Panc1 (cell line): ENCODE results near the gene PPM1L. TPM values are rescaled to one million over a fixed set of nuclear protein-coding genes. Genes with fewer than 3 reads are reported as not detected.
A peak's percentile ranks its signal among the peaks of the same experiment; 100 is the strongest.

Experiments used
- ATAC-seq: fragments of 200-7000 bp; cut with Tn5 transposase; 2 replicates; pipeline ENCODE4 v1.9.1; 2020; ENCODE audit warnings: mild to moderate bottlenecking, moderate library complexity
- BruUV-seq: library from RNA; stranded (reverse); fragments of 400-500 nt; replicated peaks from 2 replicates; lab custom pipeline; 2021; lab: Mats Ljungman, UMichigan
- CTCF ChIA-PET: fragments of 300-600 bp; sonication (Branson Sonifier 250); formaldehyde crosslinking; loops from one replicate; lab custom pipeline; 2022; ENCODE audit warnings: antibody characterized with exemption; lab: Charles Lee
- POLR2A ChIA-PET: fragments of 300-600 bp; sonication (Branson Sonifier 250); formaldehyde crosslinking; loops from one replicate; lab custom pipeline; 2022; ENCODE audit warnings: antibody characterized with exemption; lab: Charles Lee
- DNase-seq: peaks from one replicate; pipeline ENCODE4 v3.0.0-alpha.2; 2010; ENCODE audit warnings: low read depth, low spot score
- H3K27ac ChIP-seq: 2 replicates; pipeline ENCODE4 v1.5.1; 2011; ENCODE audit warnings: mild to moderate bottlenecking, low read length, inconsistent platforms
- H3K27me3 ChIP-seq: fragments of 200-500 bp; sonication (Bioruptor generic); 2 replicates; pipeline ENCODE4 v1.6.0; 2014; ENCODE audit warnings: low read length, inconsistent platforms; ENCODE audit not compliant: control insufficient read depth, insufficient read depth
- H3K36me3 ChIP-seq: fragments of 200-500 bp; sonication (Bioruptor generic); 2 replicates; pipeline ENCODE4 v1.5.1; 2014; ENCODE audit warnings: inconsistent platforms, mild to moderate bottlenecking, low read length, moderate library complexity; ENCODE audit not compliant: control insufficient read depth, insufficient read depth
- H3K4me1 ChIP-seq: 2 replicates; pipeline ENCODE4 v1.5.1; 2011; ENCODE audit warnings: inconsistent platforms, mild to moderate bottlenecking, low read length, moderate library complexity; ENCODE audit not compliant: control insufficient read depth, insufficient read depth
- H3K4me3 ChIP-seq, 2 experiments: 2 replicates each; pipeline ENCODE4 v1.5.1; 2011 to 2012; ENCODE audit warnings: low read depth in 2 of 2, low read length in 2 of 2, mild to moderate bottlenecking in 2 of 2, inconsistent platforms in 1 of 2, moderate library complexity in 1 of 2
- H3K9me3 ChIP-seq: fragments of 200-500 bp; sonication (Bioruptor generic); 2 replicates; pipeline ENCODE4 v1.5.1; 2014; ENCODE audit warnings: low read depth, mild to moderate bottlenecking, inconsistent platforms, low read length, moderate library complexity; ENCODE audit not compliant: control insufficient read depth, insufficient read depth
- POLR2AphosphoS5 ChIP-seq: IDR thresholded peaks from 2 replicates; pipeline ENCODE4 v1.6.1; 2012; ENCODE audit warnings: mild to moderate bottlenecking, low read depth, low read length, moderate library complexity
- SIN3A ChIP-seq: IDR thresholded peaks from 2 replicates; pipeline ENCODE4 v1.6.1; 2012; ENCODE audit warnings: low read depth, mild to moderate bottlenecking, low read length, moderate library complexity, borderline replicate concordance; ENCODE audit not compliant: insufficient read depth
- TCF7L2 ChIP-seq: IDR thresholded peaks from 2 replicates; pipeline ENCODE4 v1.6.1; 2011; ENCODE audit warnings: mild to moderate bottlenecking, low read depth, low read length, inconsistent platforms
- in situ Hi-C: cut with HindIII; loops from 2 replicates; pipeline ENCODE4 v1.10.0; 2016; ENCODE audit warnings: low sequenced_read_pairs, low pct_unique_long_range_greater_than_20kb
- intact Hi-C: fragments of 100-400 bp; cut with micrococcal nuclease; formaldehyde crosslinking; loops from one replicate; pipeline ENCODE4 v1.10.0; 2022; ENCODE audit not compliant: unreplicated experiment
- total RNA-seq: library from RNA; stranded (reverse); gene quantifications from one replicate; pipeline ENCODE4 v1.2.1, GENCODE V29; 2021; ENCODE audit not compliant: unreplicated experiment
- TF ChIP-seq, protein P1 (sequence below), 2 experiments: IDR thresholded peaks; 2 replicates each; pipeline ENCODE4 v1.6.1; 2011 to 2012; ENCODE audit warnings: low read depth in 2 of 2, control low read depth in 1 of 2, low read length in 1 of 2, mild to moderate bottlenecking in 1 of 2, moderate library complexity in 1 of 2; ENCODE audit not compliant: insufficient read depth in 1 of 2
- TF ChIP-seq, protein P2 (sequence below): fragments of 450-650 bp; IDR thresholded peaks from 2 replicates; pipeline ENCODE4 v1.5.1; 2017; ENCODE audit warnings: mild to moderate bottlenecking

PPM1L gene
- total RNA-seq, 1 experiment from 2014 or later: 23.8 TPM

DNA sequence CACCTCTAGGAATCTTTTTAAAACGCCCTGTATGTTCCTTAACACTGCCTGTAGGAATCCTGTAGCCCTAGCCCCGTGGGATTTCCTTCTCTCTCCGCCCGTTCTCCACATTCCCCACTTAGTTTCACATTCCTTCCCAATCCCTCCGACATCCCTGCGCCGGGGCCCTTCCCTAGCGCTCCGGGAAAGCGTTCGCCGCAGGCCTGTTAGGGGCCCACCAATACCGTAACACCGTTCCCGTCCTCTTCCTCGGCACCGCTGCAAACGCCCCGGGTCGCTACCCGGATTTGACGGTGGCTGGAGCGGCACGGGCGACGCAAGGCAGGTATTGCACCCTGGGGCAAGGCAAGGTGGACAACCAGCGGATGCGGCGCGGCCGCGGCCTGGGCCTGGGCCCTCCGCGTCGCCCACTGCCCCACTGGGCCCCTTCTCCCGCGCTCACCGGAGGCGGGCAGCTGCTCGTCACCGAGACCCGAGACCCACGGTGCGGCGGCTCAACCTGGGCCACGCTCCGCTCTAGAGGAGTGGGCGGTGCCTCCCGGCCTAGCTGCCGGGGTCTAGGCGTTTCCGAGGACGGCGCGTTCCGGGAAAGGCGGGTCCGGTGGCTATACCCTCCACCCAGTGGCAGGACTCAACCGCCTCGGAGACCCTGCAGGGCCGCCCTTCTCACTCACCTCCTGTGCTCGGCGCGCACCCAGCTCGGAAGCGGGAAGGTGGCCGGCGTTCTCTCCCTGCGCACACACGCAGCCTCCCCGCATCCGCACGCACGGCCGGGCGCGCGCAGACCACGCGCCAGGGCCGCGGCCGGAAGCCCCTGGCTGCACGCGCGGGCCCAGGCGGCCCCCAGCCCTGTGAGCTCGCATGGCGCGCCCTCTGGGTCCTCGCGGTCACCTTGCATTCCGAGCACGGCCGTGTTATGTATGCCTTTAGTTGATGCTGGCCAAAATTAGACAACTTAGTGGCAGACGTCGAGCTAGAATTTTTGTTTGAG is 348.8 kb downstream of the PPM1L start, which contains the start of gene B3GALNT1:
B3GALNT1 (minus strand) TSS at position 789 of the 991 bp plus-strand sequence. CDS start 18,595 bp downstream, outside the sequence.
- ATAC-seq: peak; percentile 96
- Histone ChIP-seq H3K4me3 (peak within 1 kb of the TSS; percentile 67 to 72), H3K36me3 (no peaks in the 10 kb centered on the region), H3K27me3 (no peaks in the 10 kb centered on the region), H3K27ac (peak within 1 kb of the TSS; percentile 87), H3K4me1 (peaks cover 6% of the 10 kb centered on the region), H3K9me3 (no peaks in the 10 kb centered on the region)
- DNase-seq: peak; percentile 7
- BruUV-seq: no TSS peak
- TF ChIP-seq, protein P1, sequence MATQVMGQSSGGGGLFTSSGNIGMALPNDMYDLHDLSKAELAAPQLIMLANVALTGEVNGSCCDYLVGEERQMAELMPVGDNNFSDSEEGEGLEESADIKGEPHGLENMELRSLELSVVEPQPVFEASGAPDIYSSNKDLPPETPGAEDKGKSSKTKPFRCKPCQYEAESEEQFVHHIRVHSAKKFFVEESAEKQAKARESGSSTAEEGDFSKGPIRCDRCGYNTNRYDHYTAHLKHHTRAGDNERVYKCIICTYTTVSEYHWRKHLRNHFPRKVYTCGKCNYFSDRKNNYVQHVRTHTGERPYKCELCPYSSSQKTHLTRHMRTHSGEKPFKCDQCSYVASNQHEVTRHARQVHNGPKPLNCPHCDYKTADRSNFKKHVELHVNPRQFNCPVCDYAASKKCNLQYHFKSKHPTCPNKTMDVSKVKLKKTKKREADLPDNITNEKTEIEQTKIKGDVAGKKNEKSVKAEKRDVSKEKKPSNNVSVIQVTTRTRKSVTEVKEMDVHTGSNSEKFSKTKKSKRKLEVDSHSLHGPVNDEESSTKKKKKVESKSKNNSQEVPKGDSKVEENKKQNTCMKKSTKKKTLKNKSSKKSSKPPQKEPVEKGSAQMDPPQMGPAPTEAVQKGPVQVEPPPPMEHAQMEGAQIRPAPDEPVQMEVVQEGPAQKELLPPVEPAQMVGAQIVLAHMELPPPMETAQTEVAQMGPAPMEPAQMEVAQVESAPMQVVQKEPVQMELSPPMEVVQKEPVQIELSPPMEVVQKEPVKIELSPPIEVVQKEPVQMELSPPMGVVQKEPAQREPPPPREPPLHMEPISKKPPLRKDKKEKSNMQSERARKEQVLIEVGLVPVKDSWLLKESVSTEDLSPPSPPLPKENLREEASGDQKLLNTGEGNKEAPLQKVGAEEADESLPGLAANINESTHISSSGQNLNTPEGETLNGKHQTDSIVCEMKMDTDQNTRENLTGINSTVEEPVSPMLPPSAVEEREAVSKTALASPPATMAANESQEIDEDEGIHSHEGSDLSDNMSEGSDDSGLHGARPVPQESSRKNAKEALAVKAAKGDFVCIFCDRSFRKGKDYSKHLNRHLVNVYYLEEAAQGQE (IDR thresholded peaks at IDR 0.05; ENCODE audit: insufficient read depth in 1 of 2, low read depth in 2 of 2, low read length in 1 of 2): no peak
- 0 out of 2 replicates have a peak, but pooled peaks have one; percentile 59 for TF ChIP-seq SIN3A
- TF ChIP-seq POLR2AphosphoS5: peak; percentile 60; the same call in 1 of the 2 replicates
- ChIA-PET CTCF (no interaction called here), POLR2A (no interaction called here)
- in situ Hi-C loops: no loop called here
- intact Hi-C loops: loop anchor here (5.0 kb wide), 1 partner anchor 117 kb away; the partner anchor contains the start of gene NMD3

DNA sequence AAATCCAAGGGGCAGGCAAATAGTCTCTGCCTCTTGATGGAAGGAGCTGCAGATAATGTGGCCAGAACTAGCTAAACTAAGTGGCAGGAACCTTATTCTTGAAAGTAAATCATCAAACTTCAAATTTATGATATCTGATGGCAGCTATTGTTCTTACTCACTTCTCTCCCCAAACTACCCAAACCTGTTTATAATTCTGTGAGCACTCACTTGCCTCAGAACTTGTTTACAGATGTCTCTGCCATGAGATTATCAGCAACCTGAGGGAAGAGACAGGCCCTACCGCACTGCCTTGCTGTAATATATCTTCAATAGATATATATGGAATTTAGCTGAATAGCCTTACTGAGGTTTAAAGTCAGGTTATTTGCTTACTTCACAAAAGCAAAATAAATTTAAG is 351.3 kb downstream of the PPM1L start:
- H3K27me3 ChIP-seq: no peaks in the 10 kb centered on the region
- DNase-seq (no peak), ATAC-seq (no peak)
- POLR2A ChIA-PET: no interaction called here
- in situ Hi-C loops (no loop called here), intact Hi-C loops (loop anchor here (5.0 kb wide), 1 partner anchor 115 kb away; the partner anchor contains the start of gene NMD3)
- CTCF ChIA-PET: no interaction called here
- H3K9me3 ChIP-seq: no peaks in the 10 kb centered on the region
- BruUV-seq: no TSS peak
- no peaks in the 10 kb centered on the region for H3K36me3 ChIP-seq
- no peak overlapping the region for H3K4me3 ChIP-seq
- H3K4me1 ChIP-seq: peaks cover 6% of the 10 kb centered on the region
- TF ChIP-seq, protein P1 (IDR thresholded peaks at IDR 0.05; ENCODE audit: insufficient read depth in 1 of 2, low read depth in 2 of 2, low read length in 1 of 2): no peak
- no peak for TF ChIP-seq SIN3A
- no peak for TF ChIP-seq POLR2AphosphoS5
- no peak for TF ChIP-seq TCF7L2
- TF ChIP-seq, protein P2, sequence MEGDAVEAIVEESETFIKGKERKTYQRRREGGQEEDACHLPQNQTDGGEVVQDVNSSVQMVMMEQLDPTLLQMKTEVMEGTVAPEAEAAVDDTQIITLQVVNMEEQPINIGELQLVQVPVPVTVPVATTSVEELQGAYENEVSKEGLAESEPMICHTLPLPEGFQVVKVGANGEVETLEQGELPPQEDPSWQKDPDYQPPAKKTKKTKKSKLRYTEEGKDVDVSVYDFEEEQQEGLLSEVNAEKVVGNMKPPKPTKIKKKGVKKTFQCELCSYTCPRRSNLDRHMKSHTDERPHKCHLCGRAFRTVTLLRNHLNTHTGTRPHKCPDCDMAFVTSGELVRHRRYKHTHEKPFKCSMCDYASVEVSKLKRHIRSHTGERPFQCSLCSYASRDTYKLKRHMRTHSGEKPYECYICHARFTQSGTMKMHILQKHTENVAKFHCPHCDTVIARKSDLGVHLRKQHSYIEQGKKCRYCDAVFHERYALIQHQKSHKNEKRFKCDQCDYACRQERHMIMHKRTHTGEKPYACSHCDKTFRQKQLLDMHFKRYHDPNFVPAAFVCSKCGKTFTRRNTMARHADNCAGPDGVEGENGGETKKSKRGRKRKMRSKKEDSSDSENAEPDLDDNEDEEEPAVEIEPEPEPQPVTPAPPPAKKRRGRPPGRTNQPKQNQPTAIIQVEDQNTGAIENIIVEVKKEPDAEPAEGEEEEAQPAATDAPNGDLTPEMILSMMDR: no peak
- H3K27ac ChIP-seq: no peak overlapping the region
